HG02970 (cell line): ENCODE results near the gene ASPHD1.
"Not testable (repeated sequence)": the region's sequence is repeated elsewhere in the genome, so short reads cannot be mapped to it uniquely, and the experiment has no call there.

Experiments
- ATAC-seq: cut with Tn5 transposase; IDR thresholded peaks from one replicate; pipeline ENCODE4 v1.9.1; 2021; ENCODE audit warnings: mild to moderate bottlenecking, moderate library complexity, moderate number of reproducible peaks; ENCODE audit not compliant: unreplicated experiment, low FRiP score

Gene ASPHD1

DNA sequence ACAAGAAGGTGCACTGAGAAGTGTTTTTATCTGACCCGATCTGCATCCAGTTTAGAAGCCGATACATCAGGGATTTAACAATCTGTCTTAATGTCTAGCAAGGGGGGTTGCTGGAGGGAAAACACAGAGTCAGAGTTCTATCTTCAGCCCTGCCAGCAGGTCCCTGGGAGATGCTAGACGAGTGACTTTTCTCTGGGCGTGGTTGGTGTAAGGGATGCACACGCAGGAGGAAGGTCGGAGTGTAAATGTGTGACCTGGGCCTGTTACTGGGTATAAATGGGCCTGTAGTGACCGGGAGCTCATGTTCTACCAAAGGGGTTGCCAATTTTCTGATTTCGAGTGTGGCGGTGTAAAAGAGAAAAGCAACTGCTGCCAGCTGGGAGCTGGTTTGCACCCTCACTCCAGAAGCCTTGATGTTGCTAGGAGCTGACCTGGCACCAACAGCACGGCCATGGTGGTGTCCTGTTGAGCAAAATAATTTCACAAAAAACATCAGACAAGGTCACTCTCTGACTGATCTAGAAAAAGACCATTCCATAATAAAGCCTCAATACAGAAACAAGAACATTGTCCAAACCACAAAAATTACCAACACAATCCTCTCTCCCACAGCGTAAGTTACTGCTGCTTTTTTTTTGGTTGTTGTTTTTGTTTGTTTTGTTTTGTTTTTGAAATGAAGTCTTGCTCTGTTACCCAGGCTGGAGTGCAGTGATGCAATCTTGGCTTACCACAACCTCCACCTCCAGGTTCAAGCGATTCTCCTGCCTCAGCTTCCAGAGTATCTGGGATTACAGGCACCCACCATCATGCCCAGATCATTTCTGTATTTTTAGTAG lies 27.0 kb downstream of the ASPHD1 start:
- no peak for ATAC-seq

DNA sequence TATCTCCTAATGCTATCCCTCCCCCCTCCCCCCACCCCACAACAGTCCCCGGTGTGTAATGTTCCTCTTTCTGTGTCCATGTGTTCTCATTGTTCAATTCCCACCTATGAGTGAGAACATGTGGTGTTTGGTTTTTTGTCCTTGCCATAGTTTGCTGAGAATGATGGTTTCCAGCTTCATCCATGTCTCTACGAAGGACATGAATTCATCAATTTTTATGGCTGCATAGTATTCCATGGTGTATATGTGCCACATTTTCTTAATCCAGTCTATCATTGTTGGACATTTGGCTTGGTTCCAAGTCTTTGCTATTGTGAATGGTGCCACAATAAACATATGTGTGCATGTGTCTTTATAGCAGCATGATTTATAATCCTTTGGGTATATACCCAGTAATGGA lies 31.5 kb downstream of the ASPHD1 start:
- not testable (repeated sequence) for ATAC-seq

DNA sequence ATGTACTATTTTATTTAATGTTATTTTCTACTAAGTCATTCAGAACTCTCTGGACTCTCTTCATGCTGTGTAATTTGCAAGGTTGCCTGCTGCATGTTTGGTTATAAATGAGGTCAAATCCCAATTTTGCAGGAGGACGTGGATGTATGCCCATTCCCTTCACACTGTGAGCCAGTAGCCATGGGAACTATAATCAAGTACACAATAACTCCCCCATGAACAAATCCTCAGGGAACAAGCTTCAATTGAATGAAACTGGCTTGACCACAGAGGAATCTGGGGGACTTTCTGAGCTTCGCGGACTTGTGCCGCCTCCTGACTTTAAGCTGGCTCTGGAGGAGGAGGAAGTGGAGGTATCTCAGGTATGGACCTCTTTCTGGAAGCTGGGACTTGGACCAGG lies 40.4 kb downstream of the ASPHD1 start:
- no peak for ATAC-seq

DNA sequence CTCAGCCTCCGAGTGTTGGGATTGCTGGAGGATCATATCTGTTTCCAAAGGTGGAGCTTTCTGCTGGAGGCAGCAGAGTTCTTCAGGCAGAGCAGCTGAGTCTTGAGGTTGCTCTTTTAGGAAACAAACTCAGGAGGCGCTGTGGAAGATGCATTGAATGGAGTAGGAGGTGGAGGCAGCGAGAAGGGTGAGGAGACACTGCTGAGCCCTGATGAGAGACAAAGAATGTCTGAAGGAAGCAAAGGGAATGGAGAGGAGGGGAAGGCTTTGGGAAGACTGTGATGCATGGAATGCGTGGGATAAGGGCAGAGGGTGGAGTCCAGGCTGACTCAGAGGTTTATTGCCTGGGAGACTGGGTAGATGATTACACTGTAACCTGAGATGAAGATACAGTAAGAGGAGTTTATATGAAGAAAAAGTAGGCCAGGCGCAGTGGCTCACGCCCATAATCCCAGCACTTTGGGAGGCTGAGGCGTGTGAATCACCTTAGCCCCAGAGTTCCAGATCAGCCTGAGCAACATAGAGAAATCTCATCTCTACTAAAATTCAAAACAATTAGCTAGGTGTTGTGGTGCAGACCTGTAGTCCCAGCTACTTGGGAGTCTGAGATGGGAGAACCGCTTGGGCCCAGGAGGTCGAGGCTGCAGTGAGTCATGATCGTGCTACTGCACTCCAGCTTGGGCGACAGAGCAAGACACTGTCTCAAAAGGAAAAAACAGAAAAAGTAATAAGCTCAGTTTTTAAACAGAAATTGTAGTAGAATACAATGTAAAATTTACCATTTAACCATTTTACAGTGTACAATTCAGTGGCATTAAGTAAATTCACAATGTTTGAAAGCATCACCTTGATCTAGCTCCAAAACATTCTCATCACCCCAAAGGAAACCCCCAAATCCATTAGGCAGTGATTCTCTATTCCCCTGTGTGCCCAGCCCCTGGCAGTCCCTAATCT lies 43.8 kb downstream of the ASPHD1 start:
- ATAC-seq = no peak

DNA sequence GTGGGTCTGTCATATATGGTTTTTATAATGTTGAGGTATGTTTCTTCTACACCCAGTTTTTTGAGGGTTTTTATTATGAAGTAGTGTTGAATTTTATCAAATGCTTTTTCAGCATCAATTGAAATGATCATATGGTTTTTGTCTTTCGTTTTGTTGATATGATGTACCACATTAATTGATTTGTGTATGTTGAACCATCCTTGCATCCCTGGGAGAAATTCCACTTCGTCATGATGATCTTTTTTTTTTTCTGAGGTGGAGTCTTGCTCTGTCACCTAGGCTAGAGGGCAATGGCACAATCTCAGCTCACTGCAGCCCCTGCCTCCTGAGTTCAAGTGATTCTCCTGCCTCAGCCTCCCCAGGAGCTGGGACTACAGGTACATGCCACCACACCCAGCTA lies 47.6 kb downstream of the ASPHD1 start:
- ATAC-seq = no peak

DNA sequence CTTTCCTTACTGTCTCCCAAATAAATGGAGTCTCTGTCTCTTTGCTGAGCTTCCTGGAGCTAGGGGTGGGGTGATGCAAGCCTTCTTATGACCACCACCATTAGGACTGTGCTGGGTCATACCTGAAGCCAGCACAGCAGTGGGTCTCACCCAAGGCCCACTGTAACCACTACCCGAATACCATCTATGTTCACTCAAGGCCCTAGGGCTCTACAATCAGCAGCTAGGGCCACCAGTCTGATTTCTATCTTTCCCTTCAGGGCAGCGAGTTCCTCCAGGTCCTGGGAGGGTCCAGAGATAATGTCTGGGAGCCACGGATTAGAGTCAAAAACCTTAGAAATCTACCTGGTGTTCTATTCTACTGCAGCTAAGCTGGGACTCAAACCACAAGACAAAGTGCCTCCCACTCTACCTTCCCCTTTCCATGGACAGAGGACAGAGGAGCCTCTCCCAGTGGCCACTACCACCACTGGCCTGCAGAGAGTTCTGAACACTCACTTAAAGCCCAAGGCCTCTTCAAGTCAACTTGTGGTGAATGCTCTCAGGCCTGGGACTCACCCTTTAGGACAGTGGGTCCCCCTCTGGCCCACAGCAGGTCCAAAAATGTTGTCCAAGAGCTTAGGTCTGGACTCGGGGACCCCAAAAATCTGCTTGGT lies 50.6 kb downstream of the ASPHD1 start:
- ATAC-seq = no peak

DNA sequence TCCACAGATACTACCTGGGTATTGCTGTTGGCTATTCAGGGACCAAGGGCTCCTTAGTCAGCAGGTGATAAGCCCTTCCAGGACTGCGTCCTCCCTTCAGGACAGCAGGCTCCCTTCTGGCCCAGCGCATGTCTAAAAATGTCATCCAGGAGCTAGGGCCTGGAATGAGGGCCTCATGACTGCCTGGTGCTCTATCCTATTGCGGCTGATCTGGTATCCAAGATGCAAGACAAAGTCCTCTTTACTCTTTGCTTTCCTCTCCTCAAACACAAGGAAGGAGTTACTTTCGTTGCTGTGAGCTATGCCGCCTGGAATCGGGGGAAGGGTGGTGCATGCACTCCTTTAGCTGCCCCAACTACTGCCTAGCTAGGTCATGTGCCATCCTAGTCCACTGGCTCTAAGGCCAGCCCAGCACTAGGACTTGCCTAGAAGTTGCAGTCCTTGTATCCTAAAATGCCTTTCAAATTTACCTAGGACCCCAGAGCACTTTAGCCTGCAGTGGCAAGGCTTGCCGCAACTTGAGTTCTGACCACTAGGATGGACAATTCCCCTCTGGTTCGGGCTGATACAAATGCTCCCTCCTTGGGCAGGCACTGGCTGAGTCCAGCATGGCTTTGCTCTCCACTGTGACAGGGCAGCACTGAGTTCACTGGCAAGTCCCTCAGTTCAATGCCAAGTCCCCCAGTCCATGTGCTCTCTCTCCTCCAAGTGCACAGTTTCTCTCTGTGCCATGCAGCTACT lies 51.5 kb downstream of the ASPHD1 start:
- ATAC-seq = no peak
